Fibroblast of peridontal ligament (primary cell): ENCODE measurements around the gene NEDD4.
"Not testable (repeated sequence)": the region's sequence is repeated elsewhere in the genome, so short reads cannot be mapped to it uniquely, and the experiment has no call there.

Source experiments
- DNase-seq: peaks from one replicate; pipeline ENCODE4 v3.0.0-alpha.2; 2010; ENCODE audit errors: extremely low read depth

NEDD4 gene

GRCh38 chr15:55993111-55993803, at the start of gene NEDD4:
Gene NEDD4 (minus strand): TSS chr15:55993612. CDS start chr15:55993555, 57 bp downstream.
- peak; percentile 76 for DNase-seq

GRCh38 chr15:56042498-56042897, 49.1 kb upstream of the NEDD4 start:
- DNase-seq = no peak

GRCh38 chr15:56042031-56042430, 48.6 kb upstream of the NEDD4 start:
- no peak for DNase-seq

- peak; percentile 97 for DNase-seq
Measured at GRCh38 chr15:56040081-56041035, 46.9 kb upstream of the NEDD4 start.

GRCh38 chr15:56038707-56039106, 45.3 kb upstream of the NEDD4 start:
- no peak for DNase-seq

GRCh38 chr15:56038015-56038414, 44.6 kb upstream of the NEDD4 start:
- peak; percentile 23 for DNase-seq

- DNase-seq = no peak
Measured at GRCh38 chr15:56036546-56037067, 43.2 kb upstream of the NEDD4 start.

- DNase-seq = no peak
Measured at GRCh38 chr15:56035166-56035565, 41.8 kb upstream of the NEDD4 start.

GRCh38 chr15:56034514-56034913, 41.1 kb upstream of the NEDD4 start:
- DNase-seq = no peak

- no peak for DNase-seq
Measured at GRCh38 chr15:56032373-56032772, 39.0 kb upstream of the NEDD4 start.

- DNase-seq = no peak
Measured at GRCh38 chr15:56031836-56032235, 38.4 kb upstream of the NEDD4 start.

GRCh38 chr15:56031402-56031801, 38.0 kb upstream of the NEDD4 start:
- DNase-seq = no peak

GRCh38 chr15:56028430-56028829, 35.0 kb upstream of the NEDD4 start:
- no peak for DNase-seq

GRCh38 chr15:56023160-56023559, 29.7 kb upstream of the NEDD4 start:
- DNase-seq = not testable (repeated sequence)

- no peak for DNase-seq
Measured at GRCh38 chr15:56019819-56020486, 26.5 kb upstream of the NEDD4 start.

- no peak for DNase-seq
Measured at GRCh38 chr15:56019060-56019793, 25.8 kb upstream of the NEDD4 start.

GRCh38 chr15:56017920-56018319, 24.5 kb upstream of the NEDD4 start:
- DNase-seq = peak; percentile 14

- DNase-seq = no peak
Measured at GRCh38 chr15:56017511-56017910, 24.1 kb upstream of the NEDD4 start.

GRCh38 chr15:56016281-56016680, 22.9 kb upstream of the NEDD4 start:
- DNase-seq = no peak

- no peak for DNase-seq
Measured at GRCh38 chr15:56014677-56015076, 21.3 kb upstream of the NEDD4 start.

GRCh38 chr15:56007053-56007452, 13.6 kb upstream of the NEDD4 start:
- DNase-seq = not testable (repeated sequence)
